ENCODE data around the gene ADCY5. TPM values are rescaled to one million over a fixed set of nuclear protein-coding genes. Genes with fewer than 3 reads are reported as not detected.

The ADCY5 gene
- total and polyA plus RNA-seq, 5 donors from 2014 or later, result 0.08 to 0.15 TPM; not detected in 3

DNA sequence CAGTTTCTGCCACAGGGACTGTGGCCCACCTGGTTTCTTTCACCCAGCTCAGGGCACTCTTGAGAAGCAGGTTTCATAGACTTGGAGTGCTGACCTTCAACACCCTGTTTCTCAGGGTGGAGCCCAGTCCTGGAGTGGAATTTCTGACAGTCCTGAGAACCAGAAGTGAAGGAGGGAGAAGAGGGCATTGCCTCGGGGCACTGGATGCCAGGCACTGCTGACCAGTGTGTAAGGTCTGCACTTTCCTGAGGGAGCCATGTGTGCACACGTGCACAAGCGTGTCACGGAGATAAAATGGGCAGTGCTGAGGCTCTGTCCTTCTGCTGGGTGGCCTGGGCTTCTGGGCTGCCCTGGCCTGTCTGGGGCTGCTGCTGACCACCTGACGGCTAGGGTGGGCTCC, 128.7 kb downstream of the ADCY5 start:
- no peak overlapping the region for H3K4me3 Mint-ChIP-seq
- Histone ChIP-seq H3K4me1 (ENCODE audit: control insufficient read depth, insufficient read depth, low read length, poor library complexity, severe bottlenecking) (no peaks in the 10 kb centered on the region), H3K4me3 (ENCODE audit: low read depth, low read length) (no peak overlapping the region), H3K27ac (ENCODE audit: insufficient read depth, low read length, poor library complexity, severe bottlenecking) (no peak overlapping the region), H3K27me3 (ENCODE audit: control insufficient read depth, insufficient read depth, low read length) (no peaks in the 10 kb centered on the region), H3K9me3 (ENCODE audit: control insufficient read depth in 2 of 2, low read length in 2 of 2) (no peaks in the 10 kb centered on the region), H3K36me3 (ENCODE audit: control insufficient read depth, insufficient read depth, low read length) (no peaks in the 10 kb centered on the region)
- ATAC-seq (ENCODE audit: low read depth in 2 of 2) (no peak), DNase-seq (no peak)
- H3K9me3 Mint-ChIP-seq, result peaks cover 0 to 1% (median 0%) of the 10 kb centered on the region in 7 donors
- no peak overlapping the region for H3K27ac Mint-ChIP-seq
- no peaks in the 10 kb centered on the region for H3K4me1 Mint-ChIP-seq
- H3K27me3 Mint-ChIP-seq, result peaks cover 27% of the 10 kb centered on the region
- no peaks in the 10 kb centered on the region for H3K36me3 Mint-ChIP-seq

GRCh38 chr3:123319760-123320159, 129.1 kb downstream of the ADCY5 start:
- Mint-ChIP-seq H3K4me3 (no peak overlapping the region), H3K4me1 (peaks cover 0 to 2% (median 0%) of the 10 kb centered on the region in 4 donors), H3K27ac (no peak overlapping the region), H3K36me3 (no peaks in the 10 kb centered on the region), H3K27me3 (peaks cover 27% of the 10 kb centered on the region), H3K9me3 (peaks cover 0 to 1% (median 0%) of the 10 kb centered on the region in 7 donors)
- DNase-seq (no peak), ATAC-seq (ENCODE audit: low read depth in 2 of 2) (no peak)
- Histone ChIP-seq H3K36me3 (ENCODE audit: control insufficient read depth, insufficient read depth, low read length) (no peaks in the 10 kb centered on the region), H3K27me3 (ENCODE audit: control insufficient read depth, insufficient read depth, low read length) (no peaks in the 10 kb centered on the region), H3K27ac (ENCODE audit: insufficient read depth, low read length, poor library complexity, severe bottlenecking) (no peak overlapping the region), H3K4me1 (ENCODE audit: control insufficient read depth, insufficient read depth, low read length, poor library complexity, severe bottlenecking) (no peaks in the 10 kb centered on the region), H3K9me3 (ENCODE audit: control insufficient read depth in 2 of 2, low read length in 2 of 2) (no peaks in the 10 kb centered on the region), H3K4me3 (ENCODE audit: low read depth, low read length) (no peak overlapping the region)

- no peaks in the 10 kb centered on the region for H3K36me3 Mint-ChIP-seq
- H3K4me3 ChIP-seq (ENCODE audit: low read depth, low read length), result no peak overlapping the region
- H3K36me3 ChIP-seq (ENCODE audit: control insufficient read depth, insufficient read depth, low read length), result no peaks in the 10 kb centered on the region
- no peak for ATAC-seq (ENCODE audit: low read depth in 2 of 2)
- H3K27ac ChIP-seq (ENCODE audit: insufficient read depth, low read length, poor library complexity, severe bottlenecking), result no peak overlapping the region
- no peaks in the 10 kb centered on the region for H3K27me3 ChIP-seq (ENCODE audit: control insufficient read depth, insufficient read depth, low read length)
- no peaks in the 10 kb centered on the region for H3K9me3 ChIP-seq (ENCODE audit: control insufficient read depth in 2 of 2, low read length in 2 of 2)
- H3K27ac Mint-ChIP-seq, result no peak overlapping the region
- no peak overlapping the region for H3K4me3 Mint-ChIP-seq
- no peaks in the 10 kb centered on the region for H3K4me1 ChIP-seq (ENCODE audit: control insufficient read depth, insufficient read depth, low read length, poor library complexity, severe bottlenecking)
- peaks cover 0 to 1% (median 0%) of the 10 kb centered on the region in 7 donors for H3K9me3 Mint-ChIP-seq
- DNase-seq, result no peak
- H3K4me1 Mint-ChIP-seq, result peaks cover 0 to 5% (median 0%) of the 10 kb centered on the region in 4 donors
- peaks cover 23% of the 10 kb centered on the region for H3K27me3 Mint-ChIP-seq
Measured at GRCh38 chr3:123318374-123318773, 130.5 kb downstream of the ADCY5 start.

DNA sequence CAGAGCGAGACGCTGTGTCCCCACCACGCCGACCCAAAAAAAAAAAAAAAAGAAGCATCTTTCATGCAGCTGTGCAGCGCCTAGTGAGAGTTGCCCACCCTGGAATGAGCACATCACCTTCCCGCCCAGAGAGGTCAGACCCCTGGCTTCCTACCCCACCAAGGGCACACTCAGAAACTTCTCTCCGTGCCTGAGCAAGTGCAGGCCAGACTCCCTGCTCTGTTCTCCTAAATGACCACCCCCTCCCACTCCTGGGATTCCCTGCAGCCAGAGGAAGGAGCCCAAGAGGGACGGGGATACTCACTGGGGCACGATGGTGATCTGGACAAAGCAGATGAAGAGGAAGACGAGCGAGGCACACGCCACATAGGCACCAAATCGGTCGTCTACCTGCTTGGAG, 131.2 kb downstream of the ADCY5 start:
- ATAC-seq (ENCODE audit: low read depth in 2 of 2) (no peak), DNase-seq (no peak)
- H3K36me3 ChIP-seq (ENCODE audit: control insufficient read depth, insufficient read depth, low read length), result no peaks in the 10 kb centered on the region
- Mint-ChIP-seq H3K27me3 (peaks cover 23% of the 10 kb centered on the region), H3K4me1 (peaks cover 0 to 5% (median 0%) of the 10 kb centered on the region in 4 donors), H3K36me3 (no peaks in the 10 kb centered on the region), H3K27ac (no peak overlapping the region), H3K9me3 (peaks cover 0 to 1% (median 0%) of the 10 kb centered on the region in 7 donors), H3K4me3 (no peak overlapping the region)
- H3K9me3 ChIP-seq (ENCODE audit: control insufficient read depth in 2 of 2, low read length in 2 of 2), result no peaks in the 10 kb centered on the region
- no peaks in the 10 kb centered on the region for H3K27me3 ChIP-seq (ENCODE audit: control insufficient read depth, insufficient read depth, low read length)
- H3K27ac ChIP-seq (ENCODE audit: insufficient read depth, low read length, poor library complexity, severe bottlenecking), result no peak overlapping the region
- no peaks in the 10 kb centered on the region for H3K4me1 ChIP-seq (ENCODE audit: control insufficient read depth, insufficient read depth, low read length, poor library complexity, severe bottlenecking)
- no peak overlapping the region for H3K4me3 ChIP-seq (ENCODE audit: low read depth, low read length)

DNA sequence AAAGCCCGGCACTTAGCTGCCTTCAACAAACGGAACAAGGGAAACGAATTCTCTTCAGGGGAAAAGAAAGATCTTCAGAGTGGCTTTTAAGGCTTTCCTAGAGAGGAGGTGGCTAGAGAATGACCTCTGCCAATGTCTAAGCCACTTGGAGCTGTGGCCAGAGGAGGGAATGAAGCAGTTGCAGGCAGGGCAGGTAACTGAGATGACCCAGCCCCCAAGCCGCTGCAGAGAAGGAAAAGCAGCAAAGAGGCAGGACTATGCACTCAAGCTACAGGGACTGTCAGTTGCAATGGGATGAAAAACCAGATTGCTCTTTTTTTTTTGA, 133.7 kb downstream of the ADCY5 start:
- Histone ChIP-seq H3K27me3 (ENCODE audit: control insufficient read depth, insufficient read depth, low read length) (no peaks in the 10 kb centered on the region), H3K9me3 (ENCODE audit: control insufficient read depth in 2 of 2, low read length in 2 of 2) (no peaks in the 10 kb centered on the region), H3K27ac (ENCODE audit: insufficient read depth, low read length, poor library complexity, severe bottlenecking) (no peak overlapping the region), H3K4me3 (ENCODE audit: low read depth, low read length) (no peak overlapping the region), H3K36me3 (ENCODE audit: control insufficient read depth, insufficient read depth, low read length) (no peaks in the 10 kb centered on the region), H3K4me1 (ENCODE audit: control insufficient read depth, insufficient read depth, low read length, poor library complexity, severe bottlenecking) (no peaks in the 10 kb centered on the region)
- Mint-ChIP-seq H3K4me3 (no peak overlapping the region), H3K4me1 (peaks cover 0 to 5% (median 0%) of the 10 kb centered on the region in 4 donors), H3K36me3 (no peaks in the 10 kb centered on the region), H3K27ac (no peak overlapping the region), H3K27me3 (peaks cover 13% of the 10 kb centered on the region), H3K9me3 (no peaks in the 10 kb centered on the region)
- ATAC-seq (ENCODE audit: low read depth in 2 of 2) (no peak), DNase-seq (no peak)

DNA sequence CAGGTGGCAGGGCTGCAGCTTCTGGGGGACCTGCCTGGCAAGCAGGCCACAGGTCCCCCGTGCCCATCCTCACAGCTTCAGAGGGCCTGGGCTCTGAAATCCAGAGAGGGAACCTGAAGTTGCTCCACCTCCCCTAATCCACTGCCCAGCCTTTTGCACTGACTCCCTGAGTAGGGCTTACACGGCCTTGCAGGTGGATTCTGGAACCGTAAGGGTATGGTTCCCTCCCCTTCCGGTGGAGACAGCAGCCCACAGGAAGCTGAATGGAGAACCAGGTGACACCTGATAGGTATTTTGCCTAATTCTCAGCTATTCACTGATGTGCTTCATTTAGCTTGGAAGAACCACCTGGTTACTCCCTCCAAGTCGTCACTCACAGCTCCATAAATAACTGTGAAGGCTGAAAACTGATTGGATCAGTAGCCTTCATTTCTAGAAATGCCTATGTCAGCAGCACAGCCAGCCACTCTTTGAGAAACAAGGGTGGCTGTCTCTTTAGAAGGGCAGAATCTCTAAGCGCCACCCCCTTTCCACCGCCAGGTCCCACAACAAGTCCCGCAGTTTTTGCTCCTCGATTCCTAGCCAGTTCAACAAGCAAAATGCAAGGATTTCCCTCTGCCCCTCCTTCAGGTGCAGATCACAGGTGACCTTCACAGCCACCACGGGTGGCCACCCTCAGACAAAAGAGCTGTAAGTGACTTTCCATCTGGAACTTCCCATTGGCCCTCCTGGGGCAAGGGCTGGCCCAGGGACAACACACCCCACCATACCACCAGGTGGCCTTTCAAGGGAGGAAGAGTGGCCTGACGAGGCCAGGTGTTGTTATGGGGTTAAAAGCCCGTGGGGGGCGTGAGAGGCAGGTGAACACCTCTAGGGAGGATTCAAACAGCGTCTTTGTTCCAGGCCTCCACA, 134.3 kb downstream of the ADCY5 start:
- Histone ChIP-seq H3K36me3 (ENCODE audit: control insufficient read depth, insufficient read depth, low read length) (no peaks in the 10 kb centered on the region), H3K27ac (ENCODE audit: insufficient read depth, low read length, poor library complexity, severe bottlenecking) (no peak overlapping the region), H3K4me3 (ENCODE audit: low read depth, low read length) (no peak overlapping the region), H3K9me3 (ENCODE audit: control insufficient read depth in 2 of 2, low read length in 2 of 2) (no peaks in the 10 kb centered on the region), H3K4me1 (ENCODE audit: control insufficient read depth, insufficient read depth, low read length, poor library complexity, severe bottlenecking) (no peaks in the 10 kb centered on the region), H3K27me3 (ENCODE audit: control insufficient read depth, insufficient read depth, low read length) (no peaks in the 10 kb centered on the region)
- ATAC-seq (ENCODE audit: low read depth in 2 of 2), result no peak
- Mint-ChIP-seq H3K4me3 (no peak overlapping the region), H3K36me3 (no peaks in the 10 kb centered on the region), H3K4me1 (peaks cover 0 to 5% (median 0%) of the 10 kb centered on the region in 4 donors), H3K27me3 (peaks cover 9% of the 10 kb centered on the region), H3K27ac (no peak overlapping the region), H3K9me3 (no peaks in the 10 kb centered on the region)
- DNase-seq, result peak in 1 of 3 donors; percentile 9

DNA sequence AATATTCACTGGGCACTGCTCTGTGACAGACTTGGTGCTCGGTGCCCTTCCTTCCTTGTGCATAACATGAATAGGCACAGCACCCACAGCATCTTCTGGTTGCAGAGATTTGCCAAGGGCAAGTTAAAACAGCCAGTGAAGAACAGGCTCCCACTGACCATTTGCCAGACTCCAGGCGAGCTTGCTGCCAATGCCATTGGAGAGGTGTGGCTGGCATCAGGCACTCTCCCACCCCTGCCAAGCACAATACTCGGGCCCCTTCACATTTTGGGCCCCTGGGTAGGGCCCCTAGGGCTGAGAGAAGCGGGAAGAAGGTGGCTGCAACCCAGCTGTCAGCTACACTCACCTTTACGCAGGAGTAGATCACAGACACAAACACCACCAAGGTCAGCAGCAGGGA, 135.0 kb downstream of the ADCY5 start:
- DNase-seq, result no peak
- Mint-ChIP-seq H3K9me3 (no peaks in the 10 kb centered on the region), H3K27me3 (peaks cover 9% of the 10 kb centered on the region), H3K36me3 (no peaks in the 10 kb centered on the region), H3K4me1 (peaks cover 0 to 5% (median 0%) of the 10 kb centered on the region in 4 donors), H3K4me3 (no peak overlapping the region), H3K27ac (no peak overlapping the region)
- peaks cover 2% of the 10 kb centered on the region for H3K27me3 ChIP-seq (ENCODE audit: control insufficient read depth, insufficient read depth, low read length)
- H3K9me3 ChIP-seq (ENCODE audit: control insufficient read depth in 2 of 2, low read length in 2 of 2), result no peaks in the 10 kb centered on the region
- H3K27ac ChIP-seq (ENCODE audit: insufficient read depth, low read length, poor library complexity, severe bottlenecking), result no peak overlapping the region
- ATAC-seq (ENCODE audit: low read depth in 2 of 2), result no peak
- no peaks in the 10 kb centered on the region for H3K4me1 ChIP-seq (ENCODE audit: control insufficient read depth, insufficient read depth, low read length, poor library complexity, severe bottlenecking)
- H3K36me3 ChIP-seq (ENCODE audit: control insufficient read depth, insufficient read depth, low read length), result no peaks in the 10 kb centered on the region
- no peak overlapping the region for H3K4me3 ChIP-seq (ENCODE audit: low read depth, low read length)
